Stimulated activated CD4-positive, alpha-beta T cell treated with anti-CD3 and anti-CD28 coated beads, Interleukin-4, amount 100 ng/mL, for 48 hours (primary cell): Measurements from ENCODE around the gene SEPHS1.
A peak's percentile ranks its signal among the peaks of the same experiment; 100 is the strongest.
"Not testable (repeated sequence)": the region's sequence is repeated elsewhere in the genome, so short reads cannot be mapped to it uniquely, and the experiment has no call there.

ENCODE experiments used
- DNase-seq, 2 donors: peaks; one replicate each; pipeline ENCODE4 v3.0.0-alpha.2; 2020; ENCODE audit warnings: low read depth in 2 of 2

The SEPHS1 gene

GRCh38 chr10:13348216-13349017 lies at the start of gene SEPHS1:
Gene SEPHS1, minus strand, starts transcription at chr10:13348293. Its CDS starts 3,343 bp downstream, at chr10:13344950.
- peak; percentile 69 to 82 for DNase-seq

- no peak for DNase-seq
Measured at GRCh38 chr10:13397052-13397451, 49.0 kb upstream of the SEPHS1 start.

GRCh38 chr10:13396369-13396768 lies 48.3 kb upstream of the SEPHS1 start:
- DNase-seq = no peak

- no peak for DNase-seq
Measured at GRCh38 chr10:13395540-13395939, 47.4 kb upstream of the SEPHS1 start.

- DNase-seq = no peak
Measured at GRCh38 chr10:13393640-13394039, 45.5 kb upstream of the SEPHS1 start.

- no peak for DNase-seq
Measured at GRCh38 chr10:13392701-13393100, 44.6 kb upstream of the SEPHS1 start.

- DNase-seq = no peak
Measured at GRCh38 chr10:13390604-13391522, 42.8 kb upstream of the SEPHS1 start.

GRCh38 chr10:13388478-13389230 lies 40.6 kb upstream of the SEPHS1 start:
- no peak for DNase-seq

- DNase-seq = no peak
Measured at GRCh38 chr10:13386021-13386420, 37.9 kb upstream of the SEPHS1 start.

GRCh38 chr10:13383399-13383761 lies 35.3 kb upstream of the SEPHS1 start:
- no peak for DNase-seq

- DNase-seq = no peak
Measured at GRCh38 chr10:13382703-13383398, 34.8 kb upstream of the SEPHS1 start.

- DNase-seq = not testable (repeated sequence)
Measured at GRCh38 chr10:13379061-13379460, 31.0 kb upstream of the SEPHS1 start.

GRCh38 chr10:13376746-13377145 lies 28.7 kb upstream of the SEPHS1 start:
- DNase-seq = no peak

GRCh38 chr10:13376297-13376696 lies 28.2 kb upstream of the SEPHS1 start:
- DNase-seq = no peak

- DNase-seq = no peak
Measured at GRCh38 chr10:13375791-13376190, 27.7 kb upstream of the SEPHS1 start.

- no peak for DNase-seq
Measured at GRCh38 chr10:13373644-13374043, 25.6 kb upstream of the SEPHS1 start.

GRCh38 chr10:13372524-13372923 lies 24.4 kb upstream of the SEPHS1 start:
- no peak for DNase-seq

- peak in 1 of 2 donors; percentile 50 for DNase-seq
Measured at GRCh38 chr10:13371897-13372470, 23.9 kb upstream of the SEPHS1 start.

GRCh38 chr10:13366891-13367290 lies 18.8 kb upstream of the SEPHS1 start:
- no peak for DNase-seq

GRCh38 chr10:13365831-13366230 lies 17.7 kb upstream of the SEPHS1 start:
- DNase-seq = no peak

GRCh38 chr10:13365243-13365642 lies 17.1 kb upstream of the SEPHS1 start:
- no peak for DNase-seq
